Loucy (cell line): ENCODE data around the gene TMEM237.
"Not testable (repeated sequence)": the region's sequence is repeated elsewhere in the genome, so short reads cannot be mapped to it uniquely, and the experiment has no call there.

ENCODE experiments used
- H2AFZ ChIP-seq: fragments of 200-600 bp; sonication (generic); 2 replicates; pipeline ENCODE4 v1.6.0; 2016; ENCODE audit warnings: antibody characterized with exemption, mild to moderate bottlenecking, low read length, moderate library complexity
- H3F3A ChIP-seq: fragments of 200-600 bp; 2 replicates; pipeline ENCODE4 v1.6.0; 2016; ENCODE audit warnings: antibody characterized with exemption, low read depth, mild to moderate bottlenecking
- H3K27me3 ChIP-seq: fragments of 200-600 bp; sonication (generic); 2 replicates; pipeline ENCODE4 v1.6.1; 2014; ENCODE audit warnings: low read length, mild to moderate bottlenecking; ENCODE audit not compliant: insufficient read depth, poor library complexity, severe bottlenecking
- H3K36me3 ChIP-seq: fragments of 200-600 bp; sonication (generic); 2 replicates; pipeline ENCODE4 v1.6.1; 2016; ENCODE audit warnings: low read length; ENCODE audit not compliant: insufficient read depth
- H3K4me1 ChIP-seq: fragments of 200-600 bp; sonication (generic); 2 replicates; pipeline ENCODE4 v1.5.1; 2014; ENCODE audit warnings: low read length, mild to moderate bottlenecking; ENCODE audit not compliant: insufficient read depth, poor library complexity, severe bottlenecking
- H3K4me2 ChIP-seq: fragments of 200-600 bp; sonication (generic); 2 replicates; pipeline ENCODE4 v1.6.0; 2014; ENCODE audit warnings: antibody characterized with exemption, low read length, low read depth, mild to moderate bottlenecking; ENCODE audit not compliant: poor library complexity, severe bottlenecking
- H3K4me3 ChIP-seq: fragments of 200-600 bp; sonication (generic); 2 replicates; pipeline ENCODE4 v1.5.1; 2014; ENCODE audit warnings: low read length, mild to moderate bottlenecking, mixed read lengths; ENCODE audit not compliant: poor library complexity, severe bottlenecking
- H3K79me2 ChIP-seq: fragments of 200-600 bp; sonication (generic); 2 replicates; pipeline ENCODE4 v1.6.1; 2014; ENCODE audit warnings: low read length; ENCODE audit not compliant: insufficient read depth
- H3K9ac ChIP-seq: fragments of 200-600 bp; sonication (generic); 2 replicates; pipeline ENCODE4 v1.6.0; 2014; ENCODE audit warnings: mild to moderate bottlenecking, low read depth, low read length, moderate library complexity; ENCODE audit not compliant: poor library complexity, severe bottlenecking
- H3K9me2 ChIP-seq: fragments of 200-600 bp; sonication (generic); replicated peaks from 2 replicates; pipeline ENCODE4 v1.6.1; 2016; ENCODE audit warnings: low read depth, low read length, mixed read lengths
- H3K9me3 ChIP-seq: fragments of 200-600 bp; sonication (generic); 2 replicates; pipeline ENCODE4 v1.6.1; 2014; ENCODE audit warnings: mild to moderate bottlenecking, antibody characterized with exemption, low read length, low read depth; ENCODE audit not compliant: insufficient read depth
- H4K20me1 ChIP-seq: fragments of 200-600 bp; sonication (generic); 2 replicates; pipeline ENCODE4 v1.6.0; 2014; ENCODE audit warnings: antibody characterized with exemption, low read length, mild to moderate bottlenecking; ENCODE audit not compliant: insufficient read depth, poor library complexity, severe bottlenecking
- EZH2phosphoT487 ChIP-seq: fragments of 200-600 bp; IDR thresholded peaks from 2 replicates; pipeline ENCODE4 v1.6.1; 2018; ENCODE audit warnings: antibody characterized with exemption, mild to moderate bottlenecking, moderate library complexity, borderline replicate concordance
- TF ChIP-seq, protein P1 (sequence below): fragments of 200-600 bp; sonication (generic); conservative IDR thresholded peaks from 2 replicates; pipeline ENCODE4 v1.5.1; 2014; ENCODE audit warnings: mild to moderate bottlenecking, antibody characterized with exemption, low read length

The TMEM237 gene

DNA sequence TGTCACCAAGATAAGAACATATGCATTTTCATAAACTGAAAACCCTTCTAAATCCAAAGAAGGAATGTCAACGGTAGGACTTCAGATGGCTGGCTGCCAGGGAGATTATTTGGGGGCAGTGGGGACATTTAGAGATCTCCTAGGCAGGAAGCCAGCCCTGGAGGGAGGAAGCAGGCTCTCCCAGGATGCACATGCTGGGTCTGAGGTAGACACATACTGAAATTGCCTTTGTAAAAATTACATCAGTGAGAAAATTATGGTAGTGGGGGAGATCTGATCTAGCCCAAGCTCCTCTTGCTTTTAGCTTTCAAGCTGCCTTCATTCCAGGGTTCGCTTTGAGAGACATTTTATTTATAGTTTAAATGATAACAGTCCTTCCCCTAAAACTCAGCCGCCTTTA, 31.0 kb upstream of the TMEM237 start:
- no peaks in the 10 kb centered on the region for H3K9me2 ChIP-seq
- H2AFZ ChIP-seq: no peak overlapping the region; the same call in 1 of the 2 replicates
- no peaks in the 10 kb centered on the region for H3F3A ChIP-seq
- H3K4me2 ChIP-seq: no peak overlapping the region
- no peaks in the 10 kb centered on the region for H3K79me2 ChIP-seq
- H4K20me1 ChIP-seq: no peaks in the 10 kb centered on the region
- H3K4me3 ChIP-seq: no peak overlapping the region
- H3K4me1 ChIP-seq: no peaks in the 10 kb centered on the region
- TF ChIP-seq, protein P1, sequence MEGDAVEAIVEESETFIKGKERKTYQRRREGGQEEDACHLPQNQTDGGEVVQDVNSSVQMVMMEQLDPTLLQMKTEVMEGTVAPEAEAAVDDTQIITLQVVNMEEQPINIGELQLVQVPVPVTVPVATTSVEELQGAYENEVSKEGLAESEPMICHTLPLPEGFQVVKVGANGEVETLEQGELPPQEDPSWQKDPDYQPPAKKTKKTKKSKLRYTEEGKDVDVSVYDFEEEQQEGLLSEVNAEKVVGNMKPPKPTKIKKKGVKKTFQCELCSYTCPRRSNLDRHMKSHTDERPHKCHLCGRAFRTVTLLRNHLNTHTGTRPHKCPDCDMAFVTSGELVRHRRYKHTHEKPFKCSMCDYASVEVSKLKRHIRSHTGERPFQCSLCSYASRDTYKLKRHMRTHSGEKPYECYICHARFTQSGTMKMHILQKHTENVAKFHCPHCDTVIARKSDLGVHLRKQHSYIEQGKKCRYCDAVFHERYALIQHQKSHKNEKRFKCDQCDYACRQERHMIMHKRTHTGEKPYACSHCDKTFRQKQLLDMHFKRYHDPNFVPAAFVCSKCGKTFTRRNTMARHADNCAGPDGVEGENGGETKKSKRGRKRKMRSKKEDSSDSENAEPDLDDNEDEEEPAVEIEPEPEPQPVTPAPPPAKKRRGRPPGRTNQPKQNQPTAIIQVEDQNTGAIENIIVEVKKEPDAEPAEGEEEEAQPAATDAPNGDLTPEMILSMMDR: no peak
- no peak for TF ChIP-seq EZH2phosphoT487
- H3K9ac ChIP-seq: no peak overlapping the region
- H3K36me3 ChIP-seq: no peaks in the 10 kb centered on the region
- no peaks in the 10 kb centered on the region for H3K27me3 ChIP-seq
- no peaks in the 10 kb centered on the region for H3K9me3 ChIP-seq

DNA sequence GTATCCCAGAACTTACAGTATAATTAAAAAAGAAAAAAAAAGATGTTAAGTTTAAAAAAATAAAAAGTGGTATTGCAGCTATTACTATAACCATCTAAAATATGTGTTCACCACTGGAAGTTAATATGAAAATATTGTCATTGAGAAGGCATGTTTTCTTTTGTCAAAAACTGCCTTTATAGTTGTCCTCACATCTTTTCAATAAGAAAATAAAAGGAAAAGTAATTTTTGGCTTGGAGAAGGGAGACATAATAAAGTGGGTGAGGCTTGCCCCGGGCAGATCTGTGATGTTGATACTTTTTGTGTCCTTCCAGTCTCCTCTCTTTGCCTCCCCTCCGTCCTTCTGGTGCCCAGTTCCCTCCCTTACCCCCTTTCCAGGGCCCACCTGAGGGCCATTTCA, 30.2 kb upstream of the TMEM237 start:
- H3K9me2 ChIP-seq: no peaks in the 10 kb centered on the region
- H3K4me3 ChIP-seq: no peak overlapping the region
- no peaks in the 10 kb centered on the region for H4K20me1 ChIP-seq
- no peaks in the 10 kb centered on the region for H3F3A ChIP-seq
- no peaks in the 10 kb centered on the region for H3K36me3 ChIP-seq
- TF ChIP-seq, protein P1: no peak
- no peak for TF ChIP-seq EZH2phosphoT487
- H3K4me1 ChIP-seq: no peaks in the 10 kb centered on the region
- no peak overlapping the region for H3K4me2 ChIP-seq
- H2AFZ ChIP-seq: no peak overlapping the region; the same call in 1 of the 2 replicates
- H3K9ac ChIP-seq: no peak overlapping the region
- no peaks in the 10 kb centered on the region for H3K9me3 ChIP-seq
- no peaks in the 10 kb centered on the region for H3K79me2 ChIP-seq
- no peaks in the 10 kb centered on the region for H3K27me3 ChIP-seq

GRCh38 chr2:201671205-201671604, 27.9 kb upstream of the TMEM237 start:
- not testable (repeated sequence) for H3K4me2 ChIP-seq, H3F3A ChIP-seq, H3K36me3 ChIP-seq, H3K9me2 ChIP-seq, H3K4me1 ChIP-seq, H3K9me3 ChIP-seq, H4K20me1 ChIP-seq, H3K27me3 ChIP-seq, H3K9ac ChIP-seq, H3K4me3 ChIP-seq, H2AFZ ChIP-seq, H3K79me2 ChIP-seq

DNA sequence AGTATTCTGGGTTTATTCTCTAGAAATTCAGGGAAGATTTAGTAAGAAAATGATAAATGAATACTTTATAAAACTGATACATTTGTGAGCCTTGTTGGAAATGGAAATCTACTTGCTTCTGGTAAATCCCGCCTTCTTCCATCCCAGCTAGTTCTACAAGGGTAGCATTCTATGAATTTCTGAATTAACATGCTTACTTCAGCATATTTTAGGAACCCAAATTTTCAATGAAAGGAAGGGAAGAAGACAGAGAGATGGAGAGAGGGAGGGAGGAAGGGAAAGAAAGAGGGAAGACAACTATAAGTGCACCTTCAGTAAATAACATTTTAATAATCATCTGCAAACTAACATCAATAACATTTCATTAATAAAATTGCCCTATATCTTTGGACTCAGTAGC, 26.6 kb upstream of the TMEM237 start:
- Histone ChIP-seq H3K9ac (no peak overlapping the region), H3K79me2 (no peaks in the 10 kb centered on the region), H3K9me3 (no peaks in the 10 kb centered on the region), H3K27me3 (no peaks in the 10 kb centered on the region), H3K9me2 (no peaks in the 10 kb centered on the region), H4K20me1 (no peaks in the 10 kb centered on the region), H3K4me3 (no peak overlapping the region), H3K36me3 (no peaks in the 10 kb centered on the region), H3K4me1 (no peaks in the 10 kb centered on the region), H2AFZ (no peak overlapping the region), H3K4me2 (no peak overlapping the region), H3F3A (no peaks in the 10 kb centered on the region)
- TF ChIP-seq EZH2phosphoT487: no peak
- TF ChIP-seq, protein P1: no peak
